HG03521 (cell line): ENCODE results near the gene IFT27.
"Not testable (repeated sequence)": the region's sequence is repeated elsewhere in the genome, so short reads cannot be mapped to it uniquely, and the experiment has no call there.

Experiments
- ATAC-seq: cut with Tn5 transposase; IDR thresholded peaks from one replicate; pipeline ENCODE4 v1.9.1; 2021; ENCODE audit warnings: mild to moderate bottlenecking, moderate library complexity; ENCODE audit not compliant: unreplicated experiment

Gene IFT27

DNA sequence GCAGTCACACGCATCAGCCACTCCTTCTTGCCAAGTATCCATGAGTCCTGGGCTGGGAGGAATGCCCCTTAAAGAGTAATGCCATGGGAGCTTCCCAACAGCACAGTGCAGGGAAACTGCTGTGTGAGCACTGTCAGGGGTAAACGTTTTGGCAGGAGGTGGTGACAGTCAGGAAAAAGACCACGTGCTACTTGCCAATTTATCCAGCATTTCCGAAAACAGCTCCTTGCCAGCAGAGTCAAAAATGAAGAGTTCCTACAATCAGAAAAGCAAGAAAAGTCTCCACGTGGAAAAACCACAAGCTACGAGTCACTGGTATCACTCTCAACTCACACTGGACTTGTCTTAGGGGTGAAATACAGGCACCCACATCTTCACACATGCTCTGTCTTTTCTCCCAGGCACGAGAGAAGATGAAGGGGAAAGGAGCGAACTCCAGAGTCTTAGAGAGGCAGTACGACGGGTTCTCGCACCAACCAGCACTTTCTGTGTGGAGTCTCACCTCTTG lies 9.9 kb downstream of the IFT27 start:
- ATAC-seq = no peak

DNA sequence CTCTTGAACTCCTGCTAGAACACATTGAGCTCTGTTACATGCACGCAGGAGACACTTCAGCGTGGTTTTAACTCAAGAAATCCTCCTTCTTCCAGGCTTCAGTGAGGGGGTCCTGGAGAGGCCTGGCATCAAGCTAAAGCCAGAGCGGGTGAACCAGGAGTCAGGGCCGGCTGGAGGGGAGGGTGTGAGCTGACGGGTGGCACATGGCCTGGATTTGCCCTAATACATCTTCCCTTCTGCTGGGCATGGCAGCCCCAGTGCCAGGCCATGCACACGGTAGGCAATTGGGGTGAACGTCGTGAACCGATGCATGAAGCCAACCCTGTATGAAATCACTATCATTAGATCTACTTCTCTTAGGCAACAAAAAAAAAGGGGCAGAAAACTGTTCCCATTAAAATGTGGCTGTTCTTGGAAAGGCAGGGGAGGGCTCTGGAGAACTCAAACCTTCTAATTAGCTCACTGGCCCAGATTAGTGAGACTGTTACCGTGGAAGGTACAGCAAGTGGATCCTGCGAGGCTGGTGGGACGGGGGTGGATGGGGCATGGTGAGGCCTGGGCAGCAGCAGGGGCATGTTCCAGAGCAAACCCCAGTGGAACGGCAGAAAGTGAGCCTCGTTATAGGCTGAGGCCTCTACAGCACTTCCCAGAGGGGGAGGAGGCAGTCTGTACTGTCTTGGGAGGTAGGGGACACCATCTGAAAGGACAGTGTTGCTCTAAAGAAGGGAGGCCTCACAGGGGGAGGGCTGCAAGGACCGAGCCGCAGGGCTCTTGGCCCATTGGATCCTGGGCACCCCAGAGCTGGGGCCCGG lies 10.6 kb downstream of the IFT27 start:
- no peak for ATAC-seq

DNA sequence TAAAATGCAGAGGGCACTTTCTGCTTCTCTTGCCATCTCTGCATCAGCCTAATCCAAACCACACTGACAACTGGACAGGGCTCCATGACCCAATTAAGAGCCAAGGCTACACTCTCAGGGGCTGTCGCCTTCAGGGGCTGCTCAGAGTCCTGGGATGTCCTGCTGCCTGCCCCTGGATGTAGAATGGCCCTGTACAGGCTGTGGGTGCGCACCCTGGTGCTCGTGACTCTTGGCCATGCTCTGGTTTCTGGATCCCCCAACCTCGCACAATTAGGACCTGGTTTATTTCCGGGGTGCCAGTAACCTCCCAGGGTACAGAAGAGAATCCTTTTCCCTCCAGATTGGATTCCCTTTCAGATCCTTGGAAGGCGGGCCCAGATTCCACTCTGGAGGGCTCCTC lies 11.3 kb downstream of the IFT27 start:
- ATAC-seq = no peak

DNA sequence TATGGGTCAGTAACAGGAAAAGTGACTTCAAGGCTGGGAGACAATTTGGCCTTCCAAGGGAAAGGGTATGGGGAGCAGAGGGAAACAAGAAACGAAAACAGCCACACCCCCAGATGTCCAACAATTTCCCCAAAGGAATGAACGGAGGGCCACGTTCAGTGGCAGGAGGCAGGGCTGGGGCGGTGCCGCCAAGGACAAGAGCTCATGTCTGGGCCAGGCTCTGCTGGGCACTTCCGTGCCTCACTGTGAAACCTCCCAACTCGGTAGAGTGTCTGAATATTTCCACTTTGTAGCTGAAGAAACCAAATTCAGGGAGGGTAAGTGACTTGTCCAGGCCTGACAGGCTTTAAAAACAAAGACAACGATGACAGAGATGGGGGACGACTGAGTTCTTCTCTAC lies 11.9 kb downstream of the IFT27 start:
- no peak for ATAC-seq

DNA sequence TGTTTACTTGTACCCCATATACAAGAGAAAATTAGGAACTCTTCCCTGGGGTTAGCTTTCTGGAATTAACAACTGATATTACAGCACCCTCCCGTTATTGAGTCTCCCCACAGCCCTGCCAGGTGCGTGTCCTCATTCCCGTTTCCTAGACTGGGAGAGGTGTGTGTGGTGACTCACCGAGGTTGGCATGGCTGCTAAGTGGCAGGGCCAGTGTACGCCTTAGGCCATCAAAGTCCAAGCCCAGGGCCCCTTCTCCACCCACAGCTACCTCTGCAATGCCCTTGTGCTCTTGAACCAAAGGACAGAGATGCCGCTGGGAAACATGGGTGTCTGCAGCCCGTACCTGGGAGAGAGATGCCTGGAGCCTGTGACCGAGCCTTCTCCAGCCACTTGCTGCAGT lies 12.3 kb downstream of the IFT27 start:
- ATAC-seq = no peak

DNA sequence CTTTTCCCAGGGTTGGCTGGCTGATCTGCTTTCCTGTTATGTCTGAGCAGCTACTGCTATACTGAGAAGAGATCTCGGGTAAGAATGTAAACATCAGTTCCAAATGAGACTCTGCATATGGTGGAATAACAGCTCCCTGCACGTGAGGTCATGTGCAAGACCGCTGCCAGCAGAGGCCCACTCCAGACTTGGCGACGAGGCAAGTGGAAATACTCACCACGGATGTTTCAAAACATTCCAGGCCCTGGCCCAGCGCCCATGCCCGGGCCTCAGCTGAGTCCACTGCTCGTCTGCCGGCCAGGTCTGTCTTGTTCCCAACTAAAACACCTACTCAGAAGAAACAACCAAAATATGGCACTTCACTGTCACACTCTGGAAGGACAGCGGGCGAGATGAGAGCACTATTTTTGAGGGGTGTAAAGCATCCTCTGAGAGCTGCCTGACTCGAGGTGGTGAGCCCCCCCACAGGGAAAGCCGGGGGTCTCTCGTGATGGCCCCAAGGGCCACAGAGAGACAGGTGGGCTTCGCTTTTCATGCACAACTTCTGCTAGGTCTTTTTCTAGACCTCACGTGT lies 13.1 kb downstream of the IFT27 start:
- ATAC-seq = no peak

DNA sequence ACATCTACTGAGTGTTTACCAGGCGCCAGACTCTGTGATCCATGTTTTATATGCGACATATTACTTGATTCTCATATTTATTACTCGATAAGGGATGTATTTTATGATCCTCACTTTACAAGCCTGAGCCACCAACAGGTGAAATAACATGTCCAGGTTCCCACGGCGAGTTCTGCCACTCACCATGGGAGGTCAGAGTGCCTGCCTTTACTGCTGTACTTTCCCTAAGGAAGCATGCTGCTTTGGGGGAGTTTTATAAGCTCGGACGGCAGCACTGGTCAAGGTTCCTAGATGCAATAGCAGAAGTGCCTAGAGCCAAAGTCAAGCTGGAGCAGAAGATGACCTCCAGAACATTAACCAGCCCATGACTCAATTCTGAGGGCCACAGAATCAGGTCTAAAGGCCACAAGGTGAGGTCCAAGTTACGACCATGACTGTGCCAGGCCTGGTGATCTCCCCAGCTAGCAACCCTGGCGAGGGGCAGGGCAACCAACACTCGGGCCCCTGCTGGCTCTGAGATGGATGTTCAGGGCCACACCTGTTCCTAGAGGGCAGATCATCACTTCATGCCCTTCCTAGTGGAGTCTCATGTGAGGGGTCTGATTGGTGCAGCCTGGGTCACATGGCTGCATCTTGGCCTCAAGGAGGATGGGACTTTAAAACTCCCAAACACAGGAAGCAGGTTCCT lies 14.2 kb downstream of the IFT27 start:
- ATAC-seq = no peak

DNA sequence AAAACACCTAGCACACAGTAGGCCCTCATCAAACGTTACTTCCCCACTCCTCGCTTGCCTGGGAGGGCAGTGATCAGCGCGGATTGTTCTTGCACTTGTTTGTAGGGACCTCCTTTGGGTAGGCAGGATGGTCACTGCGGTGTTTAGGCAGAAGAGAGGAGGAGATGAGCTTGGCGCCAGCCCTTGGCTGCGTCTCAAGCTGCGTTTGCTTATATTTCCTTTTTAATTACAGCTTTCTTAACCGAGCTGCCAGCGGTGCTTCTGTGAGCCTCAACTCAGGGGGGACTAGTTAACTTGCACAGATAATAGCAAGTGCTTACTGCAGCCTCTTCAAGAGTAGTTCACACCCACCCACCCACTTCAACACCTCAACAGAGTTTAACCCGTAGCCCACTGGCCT lies 15.1 kb downstream of the IFT27 start:
- ATAC-seq = no peak

DNA sequence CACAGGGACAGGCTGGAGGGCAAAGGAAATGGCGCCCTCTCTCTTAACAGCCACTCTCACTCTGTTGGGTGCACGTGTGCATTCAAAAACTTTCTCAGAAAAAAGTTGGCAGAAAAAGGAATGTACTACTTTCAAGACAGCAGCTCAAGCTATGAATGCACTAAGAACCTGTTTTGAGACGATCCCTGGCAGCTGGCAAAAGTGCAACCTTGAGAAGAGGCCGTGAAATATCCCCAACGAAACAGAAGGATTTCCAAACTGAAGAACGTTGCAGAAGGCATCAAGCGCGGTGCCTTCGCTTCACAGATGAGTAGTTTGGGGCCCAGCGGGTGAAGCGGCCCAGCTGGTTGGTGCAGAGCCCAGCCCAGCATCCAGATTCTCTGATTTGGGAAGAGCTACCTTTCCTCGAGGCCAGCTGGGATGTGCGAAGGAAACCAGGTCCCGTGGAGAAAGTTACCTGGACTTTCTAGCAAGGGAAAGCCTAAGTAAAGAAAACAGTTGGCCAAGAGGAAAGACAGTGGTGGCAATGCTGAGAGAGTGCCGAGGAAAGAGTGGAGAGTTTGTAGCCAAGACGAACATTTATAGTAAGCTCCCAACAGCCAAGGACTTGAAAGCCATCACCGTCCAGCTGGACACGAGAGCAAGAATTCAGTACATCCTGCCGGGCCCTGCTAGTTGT lies 16.3 kb downstream of the IFT27 start:
- ATAC-seq = no peak

DNA sequence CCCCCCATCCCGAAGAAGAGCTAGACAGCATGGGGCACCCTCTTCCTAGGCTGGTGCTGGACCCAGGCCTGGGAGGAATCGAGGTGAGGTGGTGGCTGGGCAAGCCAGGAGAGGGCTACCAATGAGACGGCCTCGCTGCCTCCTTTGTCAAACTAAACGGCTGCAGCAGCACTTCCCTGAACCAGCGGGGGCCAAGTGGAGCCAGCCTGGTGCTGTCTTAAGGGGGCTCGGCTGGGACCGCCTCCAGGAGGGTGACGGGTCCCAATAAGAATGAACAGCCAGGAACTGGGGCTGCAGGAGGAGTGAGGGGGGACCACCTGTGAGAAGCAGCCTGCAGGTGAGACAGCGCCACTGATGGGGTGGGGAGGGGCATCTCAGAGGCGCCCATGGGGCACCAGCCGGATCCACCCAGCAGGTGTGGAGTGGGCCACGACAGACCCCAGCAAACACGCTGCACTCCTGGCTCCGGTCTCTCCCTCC lies 17.1 kb downstream of the IFT27 start:
- no peak for ATAC-seq

DNA sequence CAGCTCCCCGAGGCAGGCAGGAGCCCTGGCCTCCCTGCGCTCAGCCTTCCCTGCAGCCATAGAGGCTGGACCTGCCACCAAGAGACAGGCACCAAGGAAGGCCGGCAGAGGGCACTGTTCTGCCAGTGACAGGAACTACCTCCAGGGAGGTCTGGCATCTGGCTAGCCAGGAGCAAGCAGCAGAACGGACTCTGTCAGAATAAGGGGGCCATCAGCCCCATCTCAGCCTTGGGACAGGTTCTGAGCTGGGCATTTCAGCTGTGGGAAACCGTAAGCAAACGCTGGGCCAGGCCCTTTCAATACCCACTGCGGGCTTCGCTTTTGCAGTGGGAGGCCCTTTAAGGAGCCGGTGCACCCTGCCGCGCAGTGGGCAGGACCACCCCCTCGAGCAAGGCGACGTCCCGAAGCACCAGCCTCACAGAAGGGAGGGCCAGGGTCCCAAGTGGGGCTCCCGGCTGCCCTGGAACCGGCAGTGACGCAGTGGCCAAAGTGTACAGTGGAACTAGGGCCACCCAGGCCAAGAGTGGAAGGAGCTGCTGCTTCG lies 18.2 kb downstream of the IFT27 start:
- no peak for ATAC-seq

DNA sequence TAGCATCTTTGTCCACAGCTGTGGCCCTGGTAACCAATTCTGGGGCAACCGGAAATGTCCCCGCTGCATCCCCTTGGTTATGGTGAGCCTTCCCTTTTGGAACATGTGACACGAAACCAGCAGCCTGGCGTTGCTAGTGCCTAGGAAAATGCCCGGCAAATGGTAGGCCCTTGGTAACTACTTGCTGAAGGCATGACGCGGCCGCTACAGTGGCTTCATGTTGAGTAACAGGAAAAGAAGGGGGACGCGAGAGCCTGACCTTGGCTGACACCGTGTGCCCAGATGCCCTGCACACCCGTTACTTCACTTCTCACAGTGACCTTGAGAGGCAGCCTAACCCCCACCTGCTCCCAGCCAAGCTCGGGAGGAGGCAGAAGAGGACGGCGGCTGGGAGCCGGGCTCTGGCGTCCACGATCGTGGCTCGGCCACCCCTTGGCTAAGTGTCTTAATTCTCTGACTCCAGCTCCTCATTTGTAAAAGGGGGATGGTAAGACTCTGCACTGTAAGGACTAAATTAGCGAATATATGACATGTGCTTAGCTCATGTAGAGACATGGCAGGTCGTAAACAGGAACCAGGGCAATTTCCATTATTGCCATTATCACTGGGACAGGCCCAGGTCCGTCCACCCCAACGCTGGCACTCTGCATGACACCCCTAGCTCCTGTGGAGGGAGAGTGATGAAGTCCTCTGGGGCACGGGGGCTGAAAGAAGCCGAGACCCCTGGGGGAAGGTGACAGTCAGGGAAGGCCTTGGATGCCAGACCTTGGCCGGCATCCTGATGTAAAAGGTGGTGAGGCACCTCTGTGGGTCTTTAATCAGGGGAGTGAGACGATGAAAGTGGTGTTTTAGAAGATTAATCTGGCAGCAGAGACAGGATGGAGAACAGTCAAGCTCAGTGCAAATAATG lies 18.9 kb downstream of the IFT27 start:
- ATAC-seq = no peak

DNA sequence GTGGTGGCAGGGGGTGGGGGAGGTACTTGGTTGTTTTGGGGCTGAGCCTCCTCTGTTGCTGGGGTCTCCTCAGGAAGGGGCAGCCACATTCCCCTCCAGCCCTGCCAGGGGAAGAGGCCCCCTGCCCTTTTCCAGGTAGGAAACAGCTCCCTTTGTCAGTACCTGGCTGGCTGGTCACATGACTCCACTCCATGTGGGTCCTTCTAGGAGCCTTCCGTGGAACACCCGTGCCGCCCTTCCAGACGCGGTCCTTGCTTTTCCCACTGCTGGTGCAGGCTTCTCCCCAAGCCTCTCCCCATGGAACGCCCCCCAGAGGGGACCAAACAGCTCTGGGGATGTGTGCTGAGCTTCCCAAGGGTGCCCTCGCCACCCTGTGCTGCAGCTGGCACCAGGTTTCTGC lies 19.9 kb downstream of the IFT27 start:
- ATAC-seq = no peak

DNA sequence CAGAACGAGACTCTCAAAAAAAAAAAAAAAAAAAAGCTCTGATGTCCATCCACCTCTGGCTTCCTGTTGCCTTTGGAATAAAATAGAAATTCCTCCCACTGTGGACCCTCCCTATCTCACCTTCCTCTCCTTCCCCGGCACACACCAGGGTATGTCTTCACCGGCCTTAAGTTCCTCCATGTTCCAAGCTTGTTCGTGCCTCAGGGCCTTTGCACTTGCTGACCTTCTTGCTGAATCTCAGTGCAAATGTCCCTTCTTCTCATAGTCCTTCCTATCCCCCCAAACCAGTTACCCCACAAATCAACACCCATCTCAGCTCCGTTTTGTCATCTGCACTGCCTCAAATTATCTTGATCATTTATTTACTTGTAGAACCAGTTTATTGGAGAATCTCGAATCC lies 20.6 kb downstream of the IFT27 start:
- no peak for ATAC-seq

DNA sequence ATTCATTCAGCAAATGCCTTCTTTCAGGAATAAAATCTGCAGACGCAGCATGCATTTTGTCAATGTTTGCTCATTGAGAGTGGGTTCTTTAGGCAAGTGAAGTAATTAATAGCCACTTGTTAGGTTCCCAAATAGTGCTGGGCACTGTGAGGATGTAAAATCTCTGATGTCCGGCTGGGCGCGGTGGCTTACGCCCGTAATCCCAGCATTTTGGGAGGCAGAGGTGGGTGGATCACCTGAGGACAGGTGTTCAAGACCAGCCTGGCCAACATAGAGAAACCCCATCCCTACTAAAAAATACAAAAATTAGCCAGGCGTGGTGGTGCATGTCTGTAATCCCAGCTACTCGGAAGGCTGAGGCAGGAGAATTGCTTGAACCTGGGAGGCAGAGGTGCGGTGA lies 21.0 kb downstream of the IFT27 start:
- ATAC-seq = not testable (repeated sequence)

DNA sequence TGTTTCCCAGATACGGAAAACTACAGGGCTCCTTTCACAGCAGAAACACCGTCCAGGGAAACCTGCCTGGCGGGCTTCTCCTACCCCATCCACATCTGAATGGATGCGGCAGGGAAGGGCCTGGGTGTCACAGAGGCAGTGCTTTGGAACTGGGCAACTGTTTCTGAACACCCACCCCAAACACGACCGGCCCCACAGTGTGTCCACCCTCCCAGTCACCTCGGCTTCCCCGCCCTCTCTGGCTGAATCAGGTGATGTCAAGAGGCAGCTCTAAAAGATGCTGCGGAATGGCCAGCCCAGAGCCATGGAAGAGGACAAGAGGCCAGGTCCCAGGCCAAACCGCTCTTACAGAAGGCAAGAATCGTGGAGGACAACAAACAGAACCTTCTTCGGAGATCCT lies 22.0 kb downstream of the IFT27 start:
- no peak for ATAC-seq

DNA sequence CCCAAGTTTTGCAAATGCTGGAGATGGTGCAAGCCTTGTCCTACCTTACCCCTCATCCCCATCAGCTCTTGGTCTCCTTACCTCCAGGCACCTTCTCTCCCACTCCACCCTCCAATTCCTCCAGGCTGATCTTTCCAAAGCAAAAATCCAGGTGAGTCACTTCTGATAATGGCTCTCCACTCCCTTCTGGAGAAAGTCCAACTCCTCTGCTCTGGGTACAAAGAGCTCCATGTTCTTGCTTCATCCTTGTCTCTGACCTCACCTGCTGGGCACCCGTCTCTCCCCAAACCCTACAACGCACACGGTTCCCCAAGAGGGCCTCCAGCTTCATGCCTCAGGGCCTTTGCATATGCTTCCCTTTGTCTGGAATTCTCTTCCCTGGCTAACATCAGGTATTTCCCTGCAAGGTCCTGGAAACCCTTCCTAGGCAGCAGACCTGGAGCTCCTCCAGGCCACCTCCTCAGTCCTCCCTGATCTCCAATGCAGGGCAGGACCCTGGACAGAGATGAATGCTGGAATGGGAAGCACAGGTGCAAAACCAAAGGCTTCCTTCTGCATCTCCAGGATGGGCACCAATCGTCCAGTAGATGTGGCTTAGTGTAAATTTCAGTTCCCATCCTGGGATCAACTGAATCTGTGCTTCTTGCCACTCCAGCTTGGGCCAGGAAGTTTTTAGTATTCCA lies 22.7 kb downstream of the IFT27 start:
- no peak for ATAC-seq

DNA sequence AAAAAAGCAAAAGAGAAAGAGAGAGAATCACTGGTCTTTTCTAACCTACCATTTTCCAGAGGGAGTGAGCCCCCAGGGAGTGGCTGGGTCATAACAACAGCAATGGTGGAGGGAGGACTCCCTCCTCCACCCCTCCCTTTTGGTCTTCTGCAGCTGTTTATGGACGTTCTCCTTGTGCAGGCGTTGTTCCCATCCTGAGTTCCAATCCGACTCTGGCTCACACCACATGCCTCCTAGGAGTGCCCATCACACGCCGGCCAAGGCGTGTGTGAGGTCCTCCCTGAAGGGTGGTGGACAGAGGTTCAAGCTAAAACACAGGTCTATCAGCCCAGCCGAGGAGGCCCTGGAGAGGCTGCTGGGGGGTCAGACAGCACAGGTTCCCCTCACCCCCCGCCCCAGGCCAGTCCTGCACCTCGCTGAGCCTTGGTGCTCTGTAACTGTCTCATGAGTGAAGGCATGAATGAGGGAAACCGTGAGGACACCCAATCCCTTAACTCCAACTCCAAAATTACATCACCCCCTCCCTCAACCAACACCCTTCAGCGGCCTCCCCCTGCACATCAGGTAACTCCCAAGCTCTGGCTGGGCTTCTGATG lies 29.4 kb downstream of the IFT27 start:
- ATAC-seq = no peak
